ENCODE data around the gene CD70.

- TF ChIP-seq POLR2A (IDR thresholded peaks at IDR 0.05) = no peak
- no peak for TF ChIP-seq CTCF (IDR thresholded peaks at IDR 0.05)
Measured at GRCh38 chr19:6556043-6556449, 34.9 kb downstream of the CD70 start.

Measured in lower leg skin (tissue), 3 donors.